GM21423 (cell line): Measurements from ENCODE around the gene TGFBR3.

ENCODE experiments used
- ATAC-seq: cut with Tn5 transposase; IDR thresholded peaks from one replicate; pipeline ENCODE4 v1.9.1; 2021; ENCODE audit warnings: mild to moderate bottlenecking, moderate library complexity; ENCODE audit not compliant: unreplicated experiment

The TGFBR3 gene

DNA sequence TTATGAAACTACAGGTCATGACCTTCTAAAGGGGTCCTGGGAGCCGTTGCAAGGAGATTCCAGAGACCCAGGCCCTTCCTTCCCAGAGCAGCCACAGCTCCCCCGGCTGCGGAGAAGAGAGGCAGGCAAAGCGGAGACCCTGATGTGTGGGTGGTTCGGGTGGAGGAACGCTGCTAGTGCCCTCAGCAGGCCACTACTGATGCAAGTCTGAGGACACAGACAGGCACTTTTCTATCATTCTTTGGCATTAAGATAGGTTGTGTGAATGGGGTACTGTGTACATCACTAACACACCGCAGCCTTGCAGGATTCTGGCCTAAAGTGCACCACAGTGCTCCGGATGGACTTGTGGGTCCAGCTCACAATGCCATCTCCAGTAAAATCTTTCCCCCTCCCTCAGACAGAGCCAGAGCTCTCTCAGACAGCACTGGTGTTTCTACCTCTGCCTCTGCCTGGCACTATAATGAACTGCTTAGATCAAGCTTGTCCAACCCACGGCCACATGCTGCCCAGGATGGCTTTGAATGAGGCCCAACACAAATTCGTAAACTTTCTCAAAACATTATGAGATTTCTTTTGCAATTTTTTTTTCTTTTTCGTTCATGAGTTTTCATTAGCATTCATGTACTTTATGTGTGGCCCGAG lies 121.4 kb downstream of the TGFBR3 start:
- ATAC-seq = no peak

DNA sequence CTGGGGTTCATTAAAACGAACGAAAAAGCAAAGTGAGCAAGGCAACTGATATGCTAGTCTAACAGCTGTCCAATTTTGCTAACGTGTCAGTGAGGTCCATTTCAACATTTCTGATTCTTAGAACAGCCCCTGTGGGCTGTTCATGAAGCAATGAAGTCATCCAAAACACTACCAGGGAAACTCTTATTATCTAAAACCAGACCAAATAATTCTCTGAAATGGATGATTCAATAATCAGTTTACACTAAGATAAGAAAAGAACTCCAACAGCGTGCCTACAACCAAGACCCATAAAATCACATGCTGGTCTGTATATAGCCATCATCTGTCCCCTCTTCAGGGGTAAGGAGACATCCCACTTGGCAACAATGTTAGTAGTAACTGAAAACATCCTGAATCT lies 122.7 kb downstream of the TGFBR3 start:
- no peak for ATAC-seq

DNA sequence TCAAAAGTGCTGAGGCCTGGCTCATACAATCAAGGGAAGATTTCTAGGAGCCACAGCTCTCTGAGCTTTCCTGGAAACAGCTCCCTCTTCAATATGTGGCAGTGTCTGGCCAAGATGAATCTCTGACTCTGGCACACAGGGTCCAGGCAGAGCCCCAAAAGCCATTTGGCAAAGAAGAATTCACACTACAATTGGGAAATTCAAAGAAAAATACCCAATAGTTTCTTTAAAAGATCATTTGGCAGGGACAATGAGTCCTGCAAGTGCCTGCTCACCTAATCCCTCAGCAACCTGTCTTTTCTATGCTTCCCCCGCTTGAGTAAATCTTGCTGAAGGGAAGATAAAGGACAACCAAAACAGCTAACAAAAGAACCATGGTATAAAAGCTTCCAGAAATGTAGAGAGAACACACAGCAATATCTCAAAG lies 124.6 kb downstream of the TGFBR3 start:
- no peak for ATAC-seq

DNA sequence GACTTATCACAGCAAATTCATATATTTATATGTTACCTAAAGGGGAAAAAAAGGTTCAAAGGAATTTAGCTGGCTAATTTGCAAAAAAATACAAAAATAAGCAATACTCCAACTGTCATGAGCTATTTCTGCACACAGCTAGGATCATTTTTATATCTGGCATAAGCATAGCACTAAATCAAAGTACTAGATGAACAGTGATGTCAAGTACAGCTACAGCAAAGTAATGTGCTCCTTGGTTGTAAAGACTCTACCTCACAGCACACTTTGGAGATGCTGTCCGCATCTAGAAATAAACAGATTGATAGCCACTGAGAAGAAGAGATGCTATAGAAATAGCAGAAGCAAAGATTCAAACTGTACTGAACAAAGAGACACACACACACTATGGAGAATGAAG lies 125.4 kb downstream of the TGFBR3 start:
- no peak for ATAC-seq

DNA sequence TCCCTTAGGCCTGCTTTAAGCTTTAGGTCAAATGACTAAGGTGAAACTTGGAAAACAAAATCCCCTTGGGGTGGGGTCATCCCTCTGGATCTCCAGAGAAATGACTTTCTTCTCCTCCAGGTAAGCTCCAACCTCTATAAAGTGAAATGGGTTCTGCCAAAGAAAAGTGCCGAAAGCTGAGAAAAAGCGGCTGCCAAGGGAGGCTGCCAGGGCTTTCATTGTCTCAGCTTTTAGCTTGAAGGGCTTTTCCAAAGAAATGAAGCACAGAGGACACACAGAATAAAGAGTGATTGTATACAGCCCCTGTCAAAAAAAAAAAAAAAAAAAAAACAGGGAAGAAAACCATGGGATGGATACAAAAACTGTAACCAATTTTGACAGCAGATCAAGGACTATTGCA lies 126.9 kb downstream of the TGFBR3 start:
- ATAC-seq = no peak

DNA sequence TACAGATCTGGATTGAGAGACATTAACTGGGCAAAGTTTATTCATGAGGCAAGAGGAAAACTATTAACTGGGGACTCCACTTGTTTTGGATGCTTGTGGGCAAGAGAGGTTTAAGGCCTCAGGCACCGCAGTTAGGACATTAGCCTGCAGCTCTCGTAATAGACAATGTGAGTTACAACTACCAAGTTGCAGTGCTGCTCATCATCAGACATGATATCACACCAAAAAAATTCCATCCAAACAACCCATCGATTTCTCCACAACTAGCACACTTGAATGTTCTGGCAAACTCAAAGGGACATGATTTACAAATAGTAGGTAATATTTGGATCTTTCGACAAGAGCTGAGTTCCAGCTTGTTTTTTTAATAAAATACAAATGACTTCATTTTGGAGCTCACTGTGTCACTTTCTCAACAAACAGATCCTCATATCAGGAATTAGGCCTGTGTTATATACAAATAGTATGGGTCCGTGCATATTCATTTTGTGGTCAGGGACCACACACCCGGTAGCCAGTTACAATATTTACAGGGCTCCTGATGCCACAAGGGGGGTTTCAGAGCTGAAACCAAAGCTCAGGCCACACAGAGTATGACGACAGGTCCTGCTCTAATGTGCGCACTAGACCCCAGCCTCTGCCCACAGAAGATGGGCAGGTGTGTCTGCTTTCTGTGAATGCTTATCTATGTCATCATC lies 128.0 kb downstream of the TGFBR3 start:
- ATAC-seq = no peak

DNA sequence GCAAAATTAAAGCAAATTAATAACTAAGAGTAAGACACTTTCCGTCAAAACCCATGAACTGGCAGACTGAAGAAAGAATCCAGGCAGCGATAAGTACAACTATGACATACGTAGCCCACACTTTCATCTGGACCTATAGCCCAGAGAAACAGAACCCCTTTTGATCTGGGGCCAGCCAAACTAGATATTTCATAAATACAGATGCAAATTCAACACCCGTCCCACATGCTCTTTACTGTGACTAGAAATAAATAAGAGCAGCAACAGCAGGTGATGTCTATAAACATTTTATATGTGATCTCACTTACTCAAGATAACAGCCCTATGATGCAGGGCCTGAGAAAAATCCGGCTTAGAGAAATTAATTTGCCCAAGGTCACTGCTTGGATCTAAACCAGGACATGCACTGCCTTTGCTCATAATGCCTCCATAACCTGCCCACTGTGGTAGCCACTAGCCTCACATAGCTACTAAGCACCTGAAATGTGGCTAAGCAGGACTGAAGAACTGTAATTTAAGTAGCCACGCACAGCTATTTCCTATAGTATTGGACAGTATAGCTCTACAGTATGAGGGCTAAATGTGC lies 130.2 kb downstream of the TGFBR3 start:
- ATAC-seq = no peak

DNA sequence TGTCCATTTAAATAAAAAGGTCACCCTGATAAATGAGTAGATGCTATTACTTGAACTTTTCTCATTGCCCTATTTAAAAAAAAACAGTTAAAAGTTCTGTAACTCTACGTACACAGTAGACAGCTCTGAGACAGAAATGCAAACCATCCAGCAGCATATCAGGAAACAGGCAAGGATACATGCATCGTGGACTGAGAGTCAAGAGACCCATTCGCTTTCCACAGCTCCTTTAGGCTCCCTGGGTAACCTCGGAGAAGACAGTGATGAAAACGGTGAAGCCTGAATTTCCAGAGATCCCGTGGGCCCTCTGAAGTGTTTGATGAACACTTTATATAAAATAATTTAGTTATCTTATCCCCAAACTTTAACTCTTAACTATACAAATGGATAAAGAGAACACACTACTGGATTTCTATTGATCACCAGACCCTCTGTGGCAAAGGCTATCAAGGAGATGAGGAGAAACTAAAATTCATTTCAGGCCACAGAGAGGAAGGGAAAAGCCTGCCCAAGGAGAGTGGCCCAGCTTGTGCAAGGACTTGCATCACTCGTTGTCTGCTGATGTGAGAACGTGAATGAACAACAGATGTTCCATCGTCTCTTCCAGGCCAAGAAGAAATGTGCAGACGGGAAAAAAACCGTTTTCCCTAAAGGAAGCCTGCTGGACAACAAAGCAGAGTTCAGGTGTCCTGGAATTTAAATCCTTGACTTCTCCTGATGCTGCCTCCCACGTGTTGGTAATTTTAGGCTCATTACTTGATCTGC lies 131.0 kb downstream of the TGFBR3 start:
- no peak for ATAC-seq

DNA sequence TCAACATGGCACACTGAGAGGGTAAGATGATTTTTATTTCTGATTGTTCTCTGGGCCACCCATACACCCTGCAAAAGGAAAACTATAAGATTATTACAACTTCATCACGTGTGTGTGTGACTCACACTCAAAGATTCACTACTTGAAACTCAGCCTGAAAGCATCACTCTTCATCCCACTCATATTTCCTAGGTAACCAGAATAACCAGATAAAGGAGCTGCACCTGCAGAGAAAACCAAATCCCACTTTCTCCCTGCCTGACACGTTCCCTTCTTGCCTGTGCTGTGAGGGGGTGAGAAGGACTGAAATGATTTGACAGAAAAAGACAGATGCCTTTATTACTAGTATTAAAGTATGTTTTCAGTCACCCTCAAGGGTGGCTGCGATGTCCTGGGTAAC lies 131.6 kb downstream of the TGFBR3 start:
- peak; percentile 49 for ATAC-seq

DNA sequence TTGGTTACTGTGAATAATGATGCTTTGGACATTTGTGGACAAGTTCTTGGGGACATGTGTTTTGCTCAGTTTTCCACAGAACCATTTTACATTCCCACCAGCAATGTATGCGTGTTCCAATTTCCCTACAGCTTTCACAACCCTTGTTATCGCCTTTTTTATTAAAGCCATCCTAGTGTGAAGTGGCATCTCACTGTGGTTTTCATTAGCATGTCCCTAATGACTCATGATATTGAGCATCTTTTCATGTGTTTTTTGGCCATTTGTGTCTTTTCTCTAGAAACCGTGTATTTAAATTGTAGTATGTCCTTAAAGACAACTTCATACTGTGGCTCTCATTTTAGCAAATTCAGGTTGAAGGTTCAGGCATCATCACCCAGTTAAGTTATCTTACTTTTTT lies 132.1 kb downstream of the TGFBR3 start:
- ATAC-seq = no peak

DNA sequence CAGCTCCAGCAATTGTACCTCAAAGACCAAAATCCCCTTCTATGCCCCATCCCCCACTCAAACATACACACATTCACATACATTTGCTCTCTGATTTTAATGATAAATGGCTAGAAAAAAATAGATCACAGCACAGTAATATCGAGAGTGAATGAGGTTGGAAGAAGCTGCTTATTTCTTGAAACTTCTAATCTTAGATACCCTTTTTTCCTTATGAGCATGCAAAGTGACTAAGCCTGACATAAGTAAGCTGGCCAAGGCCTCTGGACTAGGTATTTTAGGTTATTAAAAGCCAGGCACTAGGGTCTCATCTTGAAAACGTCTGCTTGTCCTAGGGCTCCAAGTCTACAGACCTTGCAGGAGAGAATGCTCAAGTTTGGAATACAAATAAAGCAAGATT lies 133.6 kb downstream of the TGFBR3 start:
- ATAC-seq = no peak

DNA sequence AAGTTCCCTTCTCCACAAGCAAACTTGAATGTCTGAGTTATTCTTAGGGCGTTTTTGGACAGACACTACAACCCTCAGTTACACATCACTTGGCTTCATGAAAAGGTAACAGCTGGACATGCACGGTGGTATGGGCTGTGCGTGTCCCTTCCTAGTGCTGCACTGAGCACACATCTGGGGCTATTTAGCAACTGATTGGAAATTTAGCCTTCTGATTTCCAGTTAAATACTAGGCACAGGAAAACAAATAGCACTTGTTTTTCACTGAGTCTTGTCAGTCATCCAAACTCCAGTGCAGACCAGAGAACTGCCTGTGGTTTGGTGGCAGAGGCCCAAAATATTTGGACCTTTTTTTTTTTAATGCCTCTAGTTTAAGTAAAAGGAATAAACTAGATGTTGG lies 134.7 kb downstream of the TGFBR3 start:
- ATAC-seq = no peak

DNA sequence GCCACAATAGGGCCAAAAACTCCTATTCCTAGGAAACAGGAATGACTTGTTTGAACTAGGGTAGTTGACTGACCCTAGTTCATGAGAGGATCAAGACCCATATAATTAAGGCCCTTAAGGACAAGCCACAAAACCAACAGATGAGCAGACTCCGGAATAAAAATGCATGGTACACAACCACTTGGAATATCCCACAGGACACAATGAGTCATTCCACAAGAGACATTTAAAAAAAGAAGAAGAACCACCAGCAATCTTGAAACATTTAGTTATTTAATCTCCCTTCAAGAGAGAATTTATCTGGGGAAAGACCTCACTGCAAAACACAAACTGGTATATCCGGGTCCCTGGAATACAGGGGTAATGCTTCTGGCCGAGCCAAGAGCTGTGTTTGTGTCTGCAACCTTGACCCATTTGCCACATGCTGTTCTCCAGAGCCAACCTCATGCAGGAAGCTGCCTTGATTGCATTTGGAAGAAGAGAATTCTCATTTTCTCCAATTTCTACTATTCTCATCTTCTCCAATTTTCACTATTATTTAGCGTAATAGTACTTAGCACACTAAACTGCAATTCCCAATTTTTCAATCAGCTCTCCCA lies 135.5 kb downstream of the TGFBR3 start:
- ATAC-seq = no peak

DNA sequence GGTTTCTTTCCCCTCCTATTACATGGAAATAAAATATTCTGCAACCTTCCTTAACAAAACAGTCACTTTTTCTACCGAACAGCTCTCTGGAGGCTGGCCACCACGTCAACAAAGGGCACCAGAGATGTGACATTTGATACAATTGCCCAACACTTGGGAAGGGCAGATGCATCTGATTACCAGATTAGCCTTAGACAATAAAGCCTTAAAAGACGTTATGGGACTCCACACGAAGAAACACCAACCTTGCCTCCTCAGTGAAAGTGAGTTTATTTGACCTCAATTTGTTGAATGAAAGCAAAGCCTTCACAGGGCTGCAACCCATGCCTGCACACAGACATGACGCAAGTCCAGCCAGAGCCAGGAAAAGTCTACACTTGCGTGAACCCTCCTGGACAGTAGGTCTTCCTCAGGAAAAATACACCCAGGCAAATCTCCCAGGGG lies 136.1 kb downstream of the TGFBR3 start:
- no peak for ATAC-seq

DNA sequence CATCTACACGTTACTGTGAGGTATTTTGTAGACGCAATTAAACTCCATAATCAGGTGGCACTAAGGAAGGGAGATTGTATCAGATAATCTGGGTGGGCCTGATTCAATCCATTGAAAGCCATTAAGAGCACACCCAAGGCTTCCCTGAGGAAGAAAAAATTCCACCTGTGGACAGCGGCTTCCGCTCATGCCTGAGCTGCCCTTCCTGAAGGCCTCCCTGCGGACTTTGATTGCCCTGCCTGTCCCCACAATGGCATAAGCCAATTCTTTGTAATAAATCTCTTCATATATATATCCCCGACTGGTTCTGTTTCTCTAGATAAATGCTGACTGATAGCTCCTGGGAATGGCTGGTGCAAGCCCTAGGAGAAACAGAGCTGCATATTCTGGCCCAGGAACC lies 138.3 kb downstream of the TGFBR3 start:
- ATAC-seq = no peak

DNA sequence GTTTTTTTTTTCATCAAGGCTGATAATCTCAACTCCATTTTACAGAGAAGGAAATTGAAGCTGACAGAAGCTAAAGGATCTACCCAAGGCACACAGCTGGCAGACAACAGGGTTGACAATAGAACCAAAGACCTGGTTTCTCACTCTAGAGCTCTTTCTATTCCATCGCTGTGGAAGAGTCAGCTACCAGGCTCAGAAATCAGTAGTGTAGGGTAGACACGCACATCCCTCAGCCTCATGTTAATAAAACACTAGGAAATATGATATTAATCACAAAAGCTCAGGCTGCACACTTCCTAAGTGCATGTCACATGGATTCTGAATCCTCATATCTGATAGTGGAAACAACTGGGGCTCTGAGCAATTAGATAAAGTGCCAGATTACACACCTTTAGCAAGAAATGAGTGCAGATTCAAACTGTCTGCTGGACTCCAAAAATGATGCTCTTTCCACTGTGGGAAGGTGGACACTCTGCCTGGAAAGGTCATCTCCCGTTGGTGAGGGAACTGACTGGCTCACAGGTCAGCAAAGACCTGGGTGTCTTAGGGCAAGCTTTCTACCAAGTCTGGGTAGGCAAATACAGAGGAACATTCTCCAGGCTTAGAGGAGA lies 139.1 kb downstream of the TGFBR3 start:
- ATAC-seq = no peak

DNA sequence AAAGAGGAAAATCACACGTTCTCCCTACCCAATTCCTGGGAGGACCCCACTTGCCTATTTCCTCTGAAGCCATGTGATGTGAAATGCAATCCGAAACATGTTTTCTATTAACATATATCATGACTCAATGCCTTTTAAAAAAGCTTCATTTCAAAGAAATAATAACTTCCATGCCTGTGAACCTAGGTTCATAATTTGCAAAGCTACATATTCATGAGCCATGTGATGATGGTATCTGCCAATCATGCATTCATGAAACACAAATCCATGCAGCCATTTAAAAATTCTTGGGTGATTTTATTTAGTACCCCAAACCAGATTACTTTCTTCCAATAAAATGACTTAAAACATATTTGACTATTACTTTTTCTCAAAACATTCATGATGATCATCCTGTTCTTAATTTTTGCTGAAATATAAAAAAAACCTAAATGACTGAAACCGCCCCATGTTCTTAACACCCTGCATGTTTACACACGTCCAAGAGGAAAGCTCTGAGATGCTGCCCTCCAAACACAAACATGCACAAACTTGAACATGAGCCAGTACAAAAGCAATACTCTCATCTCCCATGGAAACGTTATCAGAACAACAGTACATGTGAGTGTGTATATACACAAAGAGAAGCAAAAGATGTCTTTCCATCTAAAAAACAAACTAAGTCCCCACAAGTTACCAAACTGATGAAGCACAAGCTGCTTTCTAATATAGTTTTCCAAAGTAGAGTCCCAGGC lies 140.1 kb downstream of the TGFBR3 start:
- no peak for ATAC-seq

DNA sequence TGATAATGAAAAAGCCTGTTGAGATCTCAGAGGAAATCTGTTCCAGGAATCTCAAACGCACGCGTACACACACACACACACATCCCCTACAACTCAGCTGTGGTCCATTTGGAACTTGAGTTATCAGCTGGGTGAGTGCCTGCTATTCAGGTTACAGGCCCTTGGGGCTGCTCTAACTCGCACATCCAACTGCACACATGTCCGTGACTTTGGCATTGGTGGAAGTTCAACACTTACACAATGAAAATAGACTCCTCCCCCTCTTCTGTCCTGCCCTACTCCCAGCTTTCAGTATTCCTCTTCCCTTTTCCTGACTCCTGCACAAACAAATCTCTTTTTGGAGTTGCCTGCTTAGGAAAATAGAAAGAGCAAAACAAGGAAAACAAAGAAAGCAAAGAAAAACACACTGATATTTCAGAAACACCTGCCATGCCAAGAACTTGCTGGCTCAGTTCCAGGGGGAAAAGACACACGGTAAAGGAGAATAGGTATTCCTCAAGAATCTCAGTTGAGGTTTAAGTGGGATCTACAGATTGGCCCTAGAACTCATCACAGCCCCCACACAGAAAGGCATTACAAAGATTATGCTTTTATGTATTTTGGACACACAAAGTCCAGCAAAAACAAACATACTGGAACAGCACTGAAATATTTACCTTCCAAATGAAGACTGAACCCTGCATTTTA lies 140.9 kb downstream of the TGFBR3 start:
- ATAC-seq = no peak

DNA sequence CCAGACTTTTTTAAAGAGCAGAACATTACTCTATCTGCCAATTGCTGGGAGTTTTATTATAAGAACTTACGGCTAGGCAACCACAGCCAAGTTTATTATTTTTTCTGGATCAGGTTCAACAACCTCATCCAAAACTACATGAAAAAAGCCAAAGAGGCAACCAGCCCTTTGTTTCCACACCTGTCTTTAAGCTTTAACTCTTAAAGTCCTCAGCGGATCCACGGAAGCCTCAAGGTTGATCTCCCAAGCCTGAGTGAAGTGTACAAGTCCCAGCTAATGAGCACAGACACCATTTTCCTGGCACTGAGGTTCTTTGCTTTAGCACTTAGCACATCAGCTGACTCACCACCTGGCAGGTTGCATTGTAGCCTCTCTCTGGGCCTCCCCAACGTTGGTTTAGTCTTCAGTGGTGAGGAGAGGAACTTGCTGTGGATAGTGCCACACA lies 143.1 kb downstream of the TGFBR3 start:
- no peak for ATAC-seq

DNA sequence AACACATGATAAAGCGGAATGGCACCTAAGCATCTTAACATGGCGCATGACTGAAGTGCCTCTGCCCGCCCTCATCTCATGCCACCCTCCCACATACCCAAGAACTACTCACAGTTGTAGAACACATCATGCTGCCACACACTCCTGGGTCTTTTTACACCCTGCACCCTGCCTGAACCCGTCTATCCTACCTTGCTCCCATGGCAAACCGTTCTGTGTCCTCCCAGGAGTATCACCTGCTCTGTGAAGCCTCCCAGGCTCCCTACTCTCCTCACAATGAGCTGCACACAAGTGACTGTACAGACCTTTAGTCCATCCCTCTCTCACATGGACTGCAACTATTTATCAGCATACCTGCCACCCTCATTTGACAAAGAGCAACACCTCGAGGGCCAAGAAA lies 144.0 kb downstream of the TGFBR3 start:
- ATAC-seq = no peak
